ENCODE results near the gene CSTPP1. TPM values are rescaled to one million over a fixed set of nuclear protein-coding genes. Genes with fewer than 3 reads are reported as not detected.

The CSTPP1 gene
- total and polyA plus RNA-seq, 2 donors (not counting 3 experiments of a cell fraction or from before 2014, with no cell fraction given): 25.9 to 38.2 TPM

DNA sequence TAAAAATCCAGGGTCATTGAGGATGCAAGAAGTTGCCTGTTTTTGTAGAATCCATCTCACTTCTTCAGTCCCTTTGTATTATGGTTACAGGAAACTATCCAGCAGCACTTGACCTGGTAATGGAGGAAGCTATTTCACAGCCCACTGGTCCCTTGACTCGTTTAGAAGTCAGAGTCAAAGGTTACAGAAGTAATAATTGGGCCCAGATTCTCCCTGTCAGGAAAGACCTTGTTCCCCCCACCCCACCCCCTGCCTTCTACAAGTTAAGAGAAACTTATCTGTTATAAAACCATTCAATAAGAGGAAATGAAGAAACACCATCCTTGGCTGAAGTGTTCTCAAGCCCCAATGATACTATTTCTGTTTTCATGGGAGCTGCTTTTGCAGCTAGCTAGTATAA, 65.8 kb downstream of the CSTPP1 start:
- Histone ChIP-seq H3K9me3 (replicated peaks; ENCODE audit: control insufficient read depth, insufficient read depth, low read length) (no peaks in the 10 kb centered on the region), H3K36me3 (ENCODE audit: control insufficient read depth in 2 of 2, extremely low read depth in 1 of 2, insufficient read depth in 2 of 2, low read length in 2 of 2) (no peaks in the 10 kb centered on the region), H3K27ac (ENCODE audit: insufficient read depth, low read depth, low read length) (no peak overlapping the region), H3K9me1 (replicated peaks; ENCODE audit: control insufficient read depth, extremely low read depth, insufficient read depth, low read length) (no peaks in the 10 kb centered on the region), H3K27me3 (ENCODE audit: control insufficient read depth in 2 of 2, insufficient read depth in 2 of 2, low read length in 2 of 2) (no peaks in the 10 kb centered on the region), H3K4me1 (ENCODE audit: control insufficient read depth, extremely low read depth, insufficient read depth, low read length) (no peaks in the 10 kb centered on the region), H3K4me3 (replicated peaks in 1 of 3; ENCODE audit: insufficient read depth in 1 of 3, low read depth in 1 of 3, low read length in 3 of 3) (no peak overlapping the region), H2AFZ (ENCODE audit: low read depth, low read length) (no peak overlapping the region), H3K4me2 (ENCODE audit: insufficient read depth, low read length) (no peak overlapping the region), H4K20me1 (replicated peaks; ENCODE audit: control insufficient read depth, extremely low read depth, insufficient read depth, low read length) (no peaks in the 10 kb centered on the region), H3K79me2 (ENCODE audit: control insufficient read depth, insufficient read depth, low read length) (no peaks in the 10 kb centered on the region), H3K9ac (replicated peaks; ENCODE audit: extremely low read depth, insufficient read depth, low read length) (no peak overlapping the region)
- ChIA-PET POLR2A (interaction anchor here (0.7 kb wide), 2 partner anchors 17 to 71 kb away, joined by 4 to 5 read pairs; no protein-coding TSS in a partner anchor), CTCF (interaction anchor here (0.9 to 1.3 kb wide), 2 partner anchors 71 to 126 kb away, joined by 3 to 4 read pairs; no protein-coding TSS in a partner anchor)
- BruUV-seq (replicated peaks): no TSS peak
- dilution Hi-C loops (cut with MboI; ENCODE audit: extremely low pct_ligation_motif_present, low sequenced_read_pairs): no loop called here
- DNase-seq (ENCODE audit: low read depth, low spot score) (no peak), FAIRE-seq (no peak)
- TF ChIP-seq POLR2A (IDR thresholded peaks at IDR 0.05; ENCODE audit: low read depth, low read length) (no peak), MAX (IDR thresholded peaks at IDR 0.05; ENCODE audit: insufficient read depth, insufficient read length) (no peak), JUN (IDR thresholded peaks at IDR 0.05; ENCODE audit: borderline replicate concordance, insufficient read depth, insufficient read length, low read depth) (no peak), POLR2AphosphoS5 (IDR thresholded peaks at IDR 0.05; ENCODE audit: insufficient read depth, low read depth, low read length) (no peak), FOS (IDR thresholded peaks at IDR 0.05; ENCODE audit: borderline replicate concordance, insufficient read depth, low read length) (no peak), MYC (IDR thresholded peaks at IDR 0.05; ENCODE audit: low read depth, low read length) (no peak), CTCF (IDR thresholded peaks at IDR 0.05; ENCODE audit: extremely low read depth in 1 of 2, insufficient read depth in 1 of 2, low read depth in 1 of 2, low read length in 2 of 2) (no peak), EZH2 (IDR thresholded peaks at IDR 0.05; ENCODE audit: borderline replicate concordance, low read depth, low read length, severe bottlenecking) (no peak)
- intact Hi-C loops (cut with micrococcal nuclease): no loop called here

Data from endothelial cell of umbilical vein (primary cell).